Sigmoid colon (tissue), 3 donors: Measurements from ENCODE around the gene RER1.

Source experiments
- POLR2A ChIP-seq, 2 donors: fragments of 450-650 bp; IDR thresholded peaks; one replicate each; pipeline ENCODE4 v1.6.1; 2016; ENCODE audit warnings: antibody characterized with exemption in 2 of 2, mild to moderate bottlenecking in 2 of 2, moderate library complexity in 2 of 2
- TF ChIP-seq, protein P1 (sequence below), 4 experiments: fragments of 450-650 bp in 3 of 4; fragments of 200-600 bp in 1 of 4; IDR thresholded peaks; one replicate each; pipeline ENCODE4 v1.5.1; 2016 to 2019; ENCODE audit warnings: antibody characterized with exemption in 4 of 4, mild to moderate bottlenecking in 3 of 4, moderate library complexity in 2 of 4

DNA sequence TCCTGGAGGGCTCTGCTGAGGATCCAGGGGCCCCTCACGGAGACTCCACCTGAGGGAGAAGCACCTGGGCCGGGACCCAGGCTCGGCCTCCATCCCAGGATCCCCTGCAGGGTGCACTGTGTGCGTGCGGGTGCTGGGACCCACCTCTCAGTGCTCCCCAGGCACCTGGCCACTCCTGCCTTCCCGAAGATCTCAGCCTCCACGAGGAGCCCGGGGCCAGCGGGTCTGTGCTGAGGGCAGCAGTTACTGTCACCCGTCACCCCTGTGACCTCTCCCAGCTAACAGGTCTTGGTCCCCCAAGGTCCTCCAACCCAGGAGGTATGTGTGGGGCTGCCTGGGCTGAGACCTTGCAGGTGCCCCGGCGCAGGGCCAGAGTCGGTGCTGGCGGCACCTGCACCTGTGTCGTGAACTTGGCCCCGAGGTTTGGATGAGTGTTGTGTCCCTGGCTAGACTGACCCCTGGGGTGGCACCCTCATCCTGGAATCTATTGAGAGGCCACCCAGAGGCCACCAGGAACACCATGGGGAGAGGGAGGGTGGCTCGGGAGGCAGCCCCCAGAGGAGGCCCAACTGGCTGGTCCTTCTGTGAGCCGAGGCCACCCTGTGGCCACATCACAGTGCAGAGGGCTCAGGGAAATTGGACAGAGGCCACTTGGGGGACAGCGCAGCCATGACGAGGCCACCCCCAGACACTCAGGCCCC is 17.9 kb upstream of the RER1 start:
- TF ChIP-seq, protein P1, sequence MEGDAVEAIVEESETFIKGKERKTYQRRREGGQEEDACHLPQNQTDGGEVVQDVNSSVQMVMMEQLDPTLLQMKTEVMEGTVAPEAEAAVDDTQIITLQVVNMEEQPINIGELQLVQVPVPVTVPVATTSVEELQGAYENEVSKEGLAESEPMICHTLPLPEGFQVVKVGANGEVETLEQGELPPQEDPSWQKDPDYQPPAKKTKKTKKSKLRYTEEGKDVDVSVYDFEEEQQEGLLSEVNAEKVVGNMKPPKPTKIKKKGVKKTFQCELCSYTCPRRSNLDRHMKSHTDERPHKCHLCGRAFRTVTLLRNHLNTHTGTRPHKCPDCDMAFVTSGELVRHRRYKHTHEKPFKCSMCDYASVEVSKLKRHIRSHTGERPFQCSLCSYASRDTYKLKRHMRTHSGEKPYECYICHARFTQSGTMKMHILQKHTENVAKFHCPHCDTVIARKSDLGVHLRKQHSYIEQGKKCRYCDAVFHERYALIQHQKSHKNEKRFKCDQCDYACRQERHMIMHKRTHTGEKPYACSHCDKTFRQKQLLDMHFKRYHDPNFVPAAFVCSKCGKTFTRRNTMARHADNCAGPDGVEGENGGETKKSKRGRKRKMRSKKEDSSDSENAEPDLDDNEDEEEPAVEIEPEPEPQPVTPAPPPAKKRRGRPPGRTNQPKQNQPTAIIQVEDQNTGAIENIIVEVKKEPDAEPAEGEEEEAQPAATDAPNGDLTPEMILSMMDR (IDR thresholded peaks at IDR 0.05) = no peak
- TF ChIP-seq POLR2A (IDR thresholded peaks at IDR 0.05) = no peak
